ENCODE results near the gene FTO. TPM values are rescaled to one million over a fixed set of nuclear protein-coding genes. Genes with fewer than 3 reads are reported as not detected.

FTO gene
- total and polyA plus RNA-seq, 5 experiments from 2014 or later = 51.2 to 91.9 (median 70.2) TPM

DNA sequence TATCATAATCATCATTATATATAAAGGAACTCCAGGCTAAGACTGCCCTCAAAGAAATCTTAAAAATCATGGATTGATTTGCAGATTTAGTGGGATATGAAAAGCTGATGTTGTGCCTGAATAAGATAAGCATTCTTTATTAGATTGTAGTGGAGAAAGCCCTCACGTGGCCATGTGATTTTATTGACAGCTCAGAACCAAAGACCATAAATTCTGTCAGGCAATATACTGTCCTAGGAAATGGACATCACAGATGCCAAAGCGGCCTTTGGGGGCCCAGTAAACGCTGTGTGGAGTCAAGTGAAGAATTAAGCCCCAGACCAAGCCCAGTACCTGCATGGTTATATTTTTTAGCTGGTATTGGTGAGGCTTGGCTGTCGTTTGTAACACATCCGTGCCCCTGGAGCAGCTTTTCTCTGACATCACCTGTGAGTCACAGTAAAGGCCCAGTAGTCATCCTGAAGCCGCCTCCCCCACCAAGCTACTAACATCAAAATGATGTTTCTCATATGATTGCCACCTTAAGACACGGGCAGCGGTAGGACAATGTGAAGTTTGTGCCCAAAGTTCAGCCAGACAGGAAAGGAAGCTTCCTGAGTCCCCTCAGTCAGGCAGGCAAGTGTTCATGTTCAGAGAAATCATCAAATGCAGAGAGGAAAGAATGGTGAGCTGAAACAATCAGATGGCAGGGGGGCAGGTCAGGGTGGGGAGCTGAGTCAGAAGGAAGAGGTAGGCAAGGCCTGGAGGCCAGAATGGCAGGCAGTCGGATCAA is 373.3 kb downstream of the FTO start:
- POLR2A ChIA-PET = no interaction called here
- Mint-ChIP-seq H3K27me3 (no peaks in the 10 kb centered on the region), H3K4me1 (no peaks in the 10 kb centered on the region), H3K9me3 (no peaks in the 10 kb centered on the region), H3K4me3 (no peak overlapping the region), H3K27ac (no peak overlapping the region), H3K36me3 (peaks cover 4 to 9% (median 9%) of the 10 kb centered on the region in 3 donors)
- ATAC-seq (no peak), DNase-seq (no peak)

DNA sequence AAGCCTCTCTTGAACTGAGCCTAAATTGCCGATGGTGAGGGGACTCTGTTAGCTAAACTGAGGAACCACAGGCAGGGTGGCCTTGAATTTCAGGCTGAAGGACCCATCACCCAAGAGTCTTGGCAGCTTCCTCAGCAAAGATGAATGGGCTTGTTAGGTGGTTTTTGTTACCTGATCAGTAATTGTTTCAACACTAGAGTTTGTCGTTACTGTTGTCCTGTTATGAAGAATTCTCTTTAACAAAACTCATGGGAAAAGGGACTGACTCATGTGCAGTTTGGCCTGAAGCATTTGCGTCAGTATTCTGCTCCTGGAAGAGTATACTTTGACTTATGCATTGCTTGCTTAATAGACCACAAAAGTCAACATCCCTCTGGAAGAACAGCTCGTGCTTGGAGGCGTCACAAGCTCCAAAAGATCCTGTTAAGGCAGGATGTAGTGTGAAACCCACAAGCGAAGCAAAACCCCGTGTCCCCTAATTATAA is 376.6 kb downstream of the FTO start:
- Mint-ChIP-seq H3K4me1 (no peaks in the 10 kb centered on the region), H3K4me3 (no peak overlapping the region), H3K27ac (no peak overlapping the region), H3K27me3 (no peaks in the 10 kb centered on the region), H3K36me3 (peaks cover 8 to 13% (median 12%) of the 10 kb centered on the region in 3 donors), H3K9me3 (no peaks in the 10 kb centered on the region)
- ATAC-seq (no peak), DNase-seq (no peak)
- POLR2A ChIA-PET = no interaction called here

DNA sequence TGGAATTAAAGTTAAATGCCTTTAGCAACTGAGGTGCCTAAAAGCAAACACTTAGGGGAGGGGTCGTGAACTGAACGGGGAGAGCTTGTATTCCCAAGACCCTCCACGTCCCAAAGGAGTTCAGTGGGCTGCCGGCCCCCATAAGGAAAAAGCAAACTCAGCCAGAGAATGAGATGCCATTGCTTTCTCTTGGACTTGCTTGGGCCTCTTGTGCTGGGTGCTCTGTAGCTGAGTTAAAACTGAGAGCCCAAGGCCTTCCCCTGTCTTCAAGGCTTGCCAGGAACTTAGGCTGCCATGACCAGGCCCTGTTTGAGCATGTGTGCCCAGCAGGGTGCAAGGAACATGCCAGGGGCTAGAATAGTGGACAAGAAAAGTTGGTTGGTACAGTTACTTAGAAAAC is 382.8 kb downstream of the FTO start:
- DNase-seq (no peak), ATAC-seq (no peak)
- Mint-ChIP-seq H3K9me3 (peaks cover 0 to 16% (median 2%) of the 10 kb centered on the region in 9 donors), H3K36me3 (peaks cover 6 to 28% (median 24%) of the 10 kb centered on the region in 3 donors), H3K4me3 (no peak overlapping the region), H3K27ac (no peak overlapping the region), H3K27me3 (no peaks in the 10 kb centered on the region), H3K4me1 (no peaks in the 10 kb centered on the region)
- POLR2A ChIA-PET = no interaction called here

DNA sequence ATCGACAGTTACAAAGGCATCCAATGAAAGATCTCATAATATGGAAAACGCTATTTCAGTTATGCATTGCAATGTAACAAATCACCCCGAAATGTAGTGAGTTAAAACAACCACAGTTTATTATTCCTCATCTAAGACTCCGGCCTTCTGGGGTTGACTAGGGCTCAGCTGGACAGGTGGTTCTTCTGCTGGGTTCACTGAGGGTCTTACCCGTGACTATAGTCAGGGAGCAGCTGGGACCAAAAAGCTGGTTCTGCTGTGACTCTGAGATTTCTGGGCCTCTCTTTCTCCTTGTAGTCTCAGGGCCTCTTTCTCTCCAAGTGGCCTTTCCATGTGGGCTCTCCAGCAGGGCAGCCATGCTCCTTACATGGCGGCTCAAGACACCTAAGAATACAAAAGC is 386.6 kb downstream of the FTO start:
- POLR2A ChIA-PET = no interaction called here

DNA sequence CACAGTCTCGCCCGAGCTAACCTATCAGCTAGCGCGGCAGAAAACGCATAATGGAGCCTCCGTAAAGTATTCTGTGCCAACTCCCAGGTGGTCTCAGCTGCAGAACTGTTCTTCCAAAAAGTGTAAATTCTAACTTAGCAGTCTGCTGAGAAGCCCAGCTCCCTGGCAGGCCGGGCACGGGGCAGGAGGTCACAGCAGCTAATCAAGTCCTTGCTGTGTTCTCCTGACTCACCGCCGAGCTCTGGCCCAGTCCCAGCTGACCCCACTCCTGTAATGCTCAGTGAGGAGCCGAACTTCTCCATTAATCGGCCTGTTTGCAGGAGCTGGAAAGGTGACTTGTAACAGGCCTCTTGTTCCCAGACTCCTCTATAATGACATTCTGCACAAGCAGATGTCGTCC is 389.3 kb downstream of the FTO start:
- Mint-ChIP-seq H3K36me3 (peaks cover 32 to 67% (median 33%) of the 10 kb centered on the region in 3 donors), H3K27ac (no peak overlapping the region)
- POLR2A ChIA-PET = no interaction called here

More for the DNA sequence above, 386.6 kb downstream of the FTO start:
- DNase-seq (no peak), ATAC-seq (no peak)
- Mint-ChIP-seq H3K4me1 (no peaks in the 10 kb centered on the region), H3K27me3 (no peaks in the 10 kb centered on the region), H3K4me3 (no peak overlapping the region), H3K27ac (no peak overlapping the region), H3K36me3 (peaks cover 24 to 54% (median 29%) of the 10 kb centered on the region in 3 donors), H3K9me3 (peaks cover 0 to 21% (median 9%) of the 10 kb centered on the region in 9 donors)

DNA sequence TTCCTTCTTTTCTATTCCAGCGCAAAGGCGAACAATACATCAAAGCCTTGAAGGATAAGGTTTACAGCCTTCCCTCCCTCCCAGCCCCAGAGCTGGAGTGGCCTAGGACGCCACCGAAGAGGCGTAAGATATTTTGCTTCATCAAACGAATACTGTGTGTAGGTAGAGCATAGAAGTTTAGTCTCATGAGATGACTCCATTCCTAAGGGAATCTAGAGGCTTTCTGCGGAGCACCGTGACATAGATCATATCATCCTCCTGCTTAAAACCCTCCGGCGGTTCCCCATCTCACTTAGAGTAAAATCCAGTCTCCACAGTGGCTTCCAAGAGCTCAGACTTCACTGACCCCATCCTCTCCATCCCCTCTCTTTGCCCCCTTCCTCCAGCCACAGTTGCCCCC is 390.7 kb downstream of the FTO start:
- H3K27ac Mint-ChIP-seq = no peak overlapping the region
- H3K27me3 Mint-ChIP-seq = no peaks in the 10 kb centered on the region
- POLR2A ChIA-PET = no interaction called here
- ATAC-seq (no peak), DNase-seq (no peak)
- peaks cover 32 to 61% (median 33%) of the 10 kb centered on the region in 3 donors for H3K36me3 Mint-ChIP-seq
- H3K9me3 Mint-ChIP-seq = peaks cover 0 to 23% (median 10%) of the 10 kb centered on the region in 9 donors
- no peak overlapping the region for H3K4me3 Mint-ChIP-seq
- H3K4me1 Mint-ChIP-seq = peaks cover 0 to 1% (median 0%) of the 10 kb centered on the region in 4 donors

More for the DNA sequence above, 389.3 kb downstream of the FTO start:
- peaks cover 0 to 1% (median 0%) of the 10 kb centered on the region in 4 donors for H3K4me1 Mint-ChIP-seq
- H3K27me3 Mint-ChIP-seq = no peaks in the 10 kb centered on the region
- H3K9me3 Mint-ChIP-seq = peaks cover 0 to 23% (median 10%) of the 10 kb centered on the region in 9 donors
- DNase-seq (no peak), ATAC-seq (no peak)
- H3K4me3 Mint-ChIP-seq = no peak overlapping the region

DNA sequence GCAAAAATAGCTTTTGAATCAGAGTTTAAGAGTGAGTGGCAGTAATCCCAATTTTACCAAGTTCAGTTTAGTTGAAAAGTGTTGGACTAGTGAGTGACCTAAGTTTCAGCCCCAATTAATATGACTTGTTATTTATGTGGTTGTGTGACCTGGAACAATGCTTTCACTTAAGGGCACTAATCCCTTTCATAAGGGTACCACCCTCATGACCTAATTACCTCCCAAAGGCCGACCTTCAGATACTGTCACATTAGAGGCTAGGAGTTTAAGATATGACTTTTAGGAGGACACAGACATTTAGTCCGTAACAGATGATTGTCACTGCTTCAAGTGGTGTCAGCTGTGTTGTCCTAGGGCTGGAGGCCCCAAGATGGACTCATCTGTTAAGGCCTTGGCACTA is 392.7 kb downstream of the FTO start:
- no peaks in the 10 kb centered on the region for H3K27me3 Mint-ChIP-seq
- peaks cover 0 to 23% (median 8%) of the 10 kb centered on the region in 9 donors for H3K9me3 Mint-ChIP-seq
- no peak overlapping the region for H3K27ac Mint-ChIP-seq
- ATAC-seq (no peak), DNase-seq (no peak)
- peaks cover 0 to 1% (median 0%) of the 10 kb centered on the region in 4 donors for H3K4me1 Mint-ChIP-seq
- POLR2A ChIA-PET = no interaction called here
- no peak overlapping the region for H3K4me3 Mint-ChIP-seq
- H3K36me3 Mint-ChIP-seq = peaks cover 24 to 55% (median 36%) of the 10 kb centered on the region in 3 donors

DNA sequence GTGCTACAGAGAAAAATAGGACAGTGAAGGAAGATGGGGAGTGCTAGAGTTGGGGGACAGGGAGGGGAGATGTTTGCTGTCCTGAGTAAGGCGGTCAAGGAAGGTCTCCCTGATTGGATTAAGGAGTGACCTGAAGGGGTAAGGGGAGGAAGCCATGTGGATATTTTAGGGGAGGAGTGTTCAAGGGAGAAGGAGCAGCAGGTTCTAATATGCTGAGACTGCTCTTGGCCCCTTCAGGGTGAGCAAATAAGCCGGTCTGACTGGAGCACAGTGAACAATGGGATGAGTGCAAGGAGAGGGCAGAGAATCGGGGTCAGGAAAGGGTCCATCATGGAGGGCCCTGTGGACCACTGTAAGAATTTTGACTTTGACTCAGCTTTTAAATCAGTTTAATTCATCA is 393.8 kb downstream of the FTO start:
- DNase-seq = no peak
- ATAC-seq = no peak
- Mint-ChIP-seq H3K27me3 (no peaks in the 10 kb centered on the region), H3K36me3 (peaks cover 23 to 47% (median 34%) of the 10 kb centered on the region in 3 donors), H3K27ac (no peak overlapping the region), H3K9me3 (peaks cover 0 to 23% (median 8%) of the 10 kb centered on the region in 9 donors), H3K4me3 (no peak overlapping the region), H3K4me1 (peaks cover 0 to 1% (median 0%) of the 10 kb centered on the region in 4 donors)
- POLR2A ChIA-PET = no interaction called here

DNA sequence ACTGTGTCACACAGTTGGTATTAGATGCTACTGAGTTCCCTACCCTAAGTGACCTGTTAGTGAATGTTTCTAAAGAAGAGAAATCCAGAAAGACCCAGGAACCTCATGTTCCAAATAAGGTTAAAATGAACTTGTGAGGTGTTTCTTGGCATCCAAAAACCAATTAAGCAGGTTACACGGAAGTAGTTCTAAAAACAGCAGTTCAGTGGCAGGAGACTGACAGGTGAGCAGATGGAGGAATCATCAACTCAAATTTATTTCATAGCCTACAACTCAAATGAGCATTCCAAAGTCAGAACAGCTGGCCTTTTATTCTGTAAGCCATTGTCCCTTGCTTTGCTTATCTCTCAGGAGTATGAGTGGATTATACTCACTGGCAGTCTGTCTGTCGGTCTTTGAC is 394.3 kb downstream of the FTO start:
- peaks cover 0 to 23% (median 8%) of the 10 kb centered on the region in 9 donors for H3K9me3 Mint-ChIP-seq
- DNase-seq = no peak
- H3K27me3 Mint-ChIP-seq = no peaks in the 10 kb centered on the region
- H3K27ac Mint-ChIP-seq = no peak overlapping the region
- peaks cover 23 to 43% (median 33%) of the 10 kb centered on the region in 3 donors for H3K36me3 Mint-ChIP-seq
- ATAC-seq = no peak
- peaks cover 0 to 2% (median 0%) of the 10 kb centered on the region in 4 donors for H3K4me1 Mint-ChIP-seq
- POLR2A ChIA-PET = no interaction called here
- no peak overlapping the region for H3K4me3 Mint-ChIP-seq

DNA sequence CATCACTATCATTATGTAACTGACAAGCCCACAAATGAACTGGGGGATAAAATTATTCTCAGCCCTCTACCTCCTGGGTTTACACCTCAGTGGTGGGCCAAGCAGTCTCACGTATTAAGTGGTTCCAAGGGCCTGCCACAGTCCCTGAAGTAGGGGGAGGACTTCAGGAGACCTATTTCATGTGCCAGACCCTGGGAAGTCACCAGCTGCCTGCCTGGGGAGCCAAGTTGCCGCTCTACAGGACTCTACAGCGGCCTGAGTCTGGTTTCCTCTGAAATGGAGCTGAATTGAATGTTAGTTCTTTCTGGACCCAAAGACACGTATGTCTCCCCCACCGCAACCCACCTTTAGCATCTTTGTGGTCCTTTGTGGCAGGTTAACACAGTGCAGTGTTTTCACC is 395.7 kb downstream of the FTO start:
- DNase-seq (no peak), ATAC-seq (no peak)
- Mint-ChIP-seq H3K27me3 (no peaks in the 10 kb centered on the region), H3K36me3 (peaks cover 16 to 35% (median 23%) of the 10 kb centered on the region in 3 donors), H3K27ac (no peak overlapping the region), H3K9me3 (peaks cover 0 to 16% (median 8%) of the 10 kb centered on the region in 9 donors), H3K4me1 (peaks cover 0 to 4% (median 0%) of the 10 kb centered on the region in 4 donors), H3K4me3 (no peak overlapping the region)
- POLR2A ChIA-PET = no interaction called here

DNA sequence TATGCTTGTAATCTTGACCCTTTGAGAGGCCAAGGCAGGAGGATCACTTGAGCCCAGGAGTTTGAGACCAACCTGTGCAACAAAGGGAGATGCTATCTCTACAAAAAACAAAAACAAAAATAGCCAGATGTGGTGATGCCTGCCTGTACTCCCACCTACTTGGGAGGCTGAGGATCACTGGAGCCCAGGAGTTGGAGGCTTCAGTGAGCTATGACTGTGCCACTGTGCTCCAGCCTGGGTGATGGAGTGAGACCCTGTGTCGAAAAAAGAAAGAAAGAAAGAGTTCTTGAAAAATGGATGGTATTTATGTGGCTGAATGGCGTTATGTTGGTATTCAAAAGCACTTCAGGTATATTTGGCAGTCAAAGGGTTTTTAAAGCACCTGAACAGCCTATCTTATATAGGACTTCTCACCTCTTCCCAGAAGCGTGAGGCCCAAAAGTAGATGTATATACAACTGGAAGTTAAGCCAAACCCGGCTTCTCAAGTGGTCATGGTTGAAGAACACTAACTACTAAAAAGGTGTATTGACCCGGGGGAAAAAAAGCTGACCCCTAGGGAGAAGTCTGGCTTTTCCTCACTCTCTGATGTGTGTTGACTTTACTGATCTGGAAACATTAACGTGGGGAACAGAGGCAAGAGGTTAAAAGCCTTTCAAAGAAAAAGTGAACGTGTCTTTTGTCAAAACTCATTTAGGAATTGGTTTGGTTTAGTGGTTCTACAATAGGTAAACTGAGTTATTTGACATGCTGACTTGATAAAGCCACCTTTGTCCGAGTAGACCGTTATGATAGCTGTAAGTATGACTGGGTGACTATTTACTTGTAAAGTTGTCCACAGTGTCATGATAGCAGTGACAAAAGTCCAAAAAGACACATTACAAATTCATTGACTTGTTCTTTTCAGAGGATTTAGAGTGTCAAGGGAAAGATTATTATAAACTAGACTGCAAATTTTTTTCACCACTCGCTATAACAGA is 399.2 kb downstream of the FTO start:
- ATAC-seq (no peak), DNase-seq (no peak)
- Mint-ChIP-seq H3K4me1 (peaks cover 0 to 2% (median 0%) of the 10 kb centered on the region in 4 donors), H3K4me3 (no peak overlapping the region), H3K9me3 (no peaks in the 10 kb centered on the region), H3K27me3 (no peaks in the 10 kb centered on the region), H3K36me3 (peaks cover 0 to 5% (median 4%) of the 10 kb centered on the region in 3 donors), H3K27ac (peak overlapping the region in 1 of 10 donors; percentile 12)
- POLR2A ChIA-PET = no interaction called here

DNA sequence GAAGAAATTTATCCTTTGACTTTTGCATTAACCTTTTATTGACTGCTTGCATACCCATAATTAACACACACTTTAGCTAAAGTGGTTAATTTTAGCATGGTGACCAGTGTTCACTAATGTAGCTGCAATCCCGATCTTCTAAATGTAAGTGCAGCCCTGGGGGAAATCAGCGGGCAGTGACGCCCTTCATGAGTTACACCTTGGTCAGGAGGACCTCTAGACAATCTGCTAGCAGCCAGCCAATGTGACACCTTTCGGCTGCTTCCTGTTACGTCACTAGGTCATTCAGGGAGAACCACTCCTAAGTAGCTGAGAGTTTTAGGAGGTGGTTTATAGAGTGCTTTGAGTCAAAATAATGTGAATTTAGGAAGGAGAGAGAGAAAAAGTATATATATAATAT is 402.1 kb downstream of the FTO start:
- no peak for ATAC-seq
- peaks cover 0 to 25% (median 16%) of the 10 kb centered on the region in 3 donors for H3K36me3 Mint-ChIP-seq
- no peaks in the 10 kb centered on the region for H3K27me3 Mint-ChIP-seq
- H3K27ac Mint-ChIP-seq = no peak overlapping the region
- H3K4me1 Mint-ChIP-seq = peaks cover 0 to 2% (median 0%) of the 10 kb centered on the region in 4 donors
- H3K4me3 Mint-ChIP-seq = no peak overlapping the region
- DNase-seq = no peak
- no peaks in the 10 kb centered on the region for H3K9me3 Mint-ChIP-seq
- POLR2A ChIA-PET = no interaction called here
